Measurements from ENCODE around the gene GALNT17.

DNA sequence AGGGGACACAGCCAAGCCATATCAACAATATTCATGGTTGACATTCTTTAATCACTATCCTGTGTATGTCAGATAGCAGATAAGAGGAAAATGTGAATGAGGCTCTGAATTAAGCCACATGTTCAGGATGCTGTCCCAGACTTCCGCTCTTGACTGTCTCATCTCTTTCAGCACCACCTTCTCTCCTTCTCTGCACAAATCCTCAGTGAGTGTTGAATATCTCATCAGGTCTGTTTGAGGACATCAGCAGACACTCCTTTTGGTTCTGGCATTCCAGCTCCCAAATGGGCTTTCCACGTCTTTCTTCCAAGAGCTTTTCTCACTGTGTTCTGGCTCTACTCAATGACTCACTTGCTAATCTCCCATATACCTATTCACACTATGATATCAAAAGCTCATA, 321.7 kb downstream of the GALNT17 start:
- TF ChIP-seq ZNF274 (IDR thresholded peaks at IDR 0.05; ENCODE audit: low read depth, low read length) = no peak
- TF ChIP-seq SUZ12 (IDR thresholded peaks at IDR 0.05; ENCODE audit: extremely low read depth, insufficient read depth, insufficient read length) = no peak
